ENCODE data around the gene SNN. TPM values are rescaled to one million over a fixed set of nuclear protein-coding genes. Genes with fewer than 3 reads are reported as not detected.

SNN gene
- total and polyA plus RNA-seq, 2 experiments from 2014 or later, result 16.7 to 18.8 TPM

- Histone ChIP-seq H3K9me2 (replicated peaks; ENCODE audit: insufficient read depth) (no peaks in the 10 kb centered on the region), H3K4me1 (ENCODE audit: insufficient read depth) (peaks cover 8% of the 10 kb centered on the region), H2AFZ (no peak overlapping the region), H3K27ac (no peak overlapping the region), H3K79me2 (peaks cover 50% of the 10 kb centered on the region), H3K9me3 (ENCODE audit: low read depth) (no peaks in the 10 kb centered on the region), H4K20me1 (ENCODE audit: insufficient read depth, poor library complexity, severe bottlenecking) (no peaks in the 10 kb centered on the region), H3K4me3 (no peak overlapping the region), H3K4me2 (no peak overlapping the region), H3K36me3 (replicated peaks; ENCODE audit: insufficient read depth, low read depth) (no peaks in the 10 kb centered on the region), H3K27me3 (no peaks in the 10 kb centered on the region)
- no peak for TF ChIP-seq EZH2phosphoT487 (IDR thresholded peaks at IDR 0.05; ENCODE audit: low read depth, severe bottlenecking, unreplicated experiment)
- no peak for TF ChIP-seq CTCF (IDR thresholded peaks at IDR 0.05; ENCODE audit: poor library complexity)
- no peak for TF ChIP-seq EZH2 (IDR thresholded peaks at IDR 0.05; ENCODE audit: borderline replicate concordance)
- no peak for DNase-seq (ENCODE audit: low spot score)
- 87% methylated on average over 4 of the region's 4 CpGs for WGBS (ENCODE audit: low lambda C conversion rate, missing lambda C conversion rate)
Observed at GRCh38 chr16:11711662-11712061, 43.4 kb downstream of the SNN start.

- WGBS (ENCODE audit: low lambda C conversion rate, missing lambda C conversion rate), result 98% methylated on average over 3 of the region's 3 CpGs
- H3K27me3 ChIP-seq, result no peaks in the 10 kb centered on the region
- peaks cover 8% of the 10 kb centered on the region for H3K4me1 ChIP-seq (ENCODE audit: insufficient read depth)
- no peak overlapping the region for H3K27ac ChIP-seq
- no peaks in the 10 kb centered on the region for H4K20me1 ChIP-seq (ENCODE audit: insufficient read depth, poor library complexity, severe bottlenecking)
- no peak overlapping the region for H3K4me3 ChIP-seq
- H3K79me2 ChIP-seq, result peaks cover 45% of the 10 kb centered on the region
- no peaks in the 10 kb centered on the region for H3K9me3 ChIP-seq (ENCODE audit: low read depth)
- no peaks in the 10 kb centered on the region for H3K36me3 ChIP-seq (replicated peaks; ENCODE audit: insufficient read depth, low read depth)
- H3K9me2 ChIP-seq (replicated peaks; ENCODE audit: insufficient read depth), result no peaks in the 10 kb centered on the region
- H3K4me2 ChIP-seq, result no peak overlapping the region
- DNase-seq (ENCODE audit: low spot score), result no peak
- TF ChIP-seq EZH2phosphoT487 (IDR thresholded peaks at IDR 0.05; ENCODE audit: low read depth, severe bottlenecking, unreplicated experiment) (no peak), CTCF (IDR thresholded peaks at IDR 0.05; ENCODE audit: poor library complexity) (no peak), EZH2 (IDR thresholded peaks at IDR 0.05; ENCODE audit: borderline replicate concordance) (no peak)
- H2AFZ ChIP-seq, result no peak overlapping the region
Observed at GRCh38 chr16:11712122-11712521, 43.9 kb downstream of the SNN start.

GRCh38 chr16:11715246-11715947 is 47.1 kb downstream of the SNN start:
- WGBS (ENCODE audit: low lambda C conversion rate, missing lambda C conversion rate), result 91% methylated on average over 8 of the region's 8 CpGs
- no peak for TF ChIP-seq EZH2phosphoT487 (IDR thresholded peaks at IDR 0.05; ENCODE audit: low read depth, severe bottlenecking, unreplicated experiment)
- no peak for TF ChIP-seq CTCF (IDR thresholded peaks at IDR 0.05; ENCODE audit: poor library complexity)
- no peak for TF ChIP-seq EZH2 (IDR thresholded peaks at IDR 0.05; ENCODE audit: borderline replicate concordance)
- Histone ChIP-seq H3K36me3 (replicated peaks; ENCODE audit: insufficient read depth, low read depth) (no peaks in the 10 kb centered on the region), H3K9me3 (ENCODE audit: low read depth) (no peaks in the 10 kb centered on the region), H3K4me2 (no peak overlapping the region), H3K4me1 (ENCODE audit: insufficient read depth) (peaks cover 8% of the 10 kb centered on the region), H3K9me2 (replicated peaks; ENCODE audit: insufficient read depth) (no peaks in the 10 kb centered on the region), H2AFZ (no peak overlapping the region), H3K27ac (no peak overlapping the region), H3K4me3 (no peak overlapping the region), H3K27me3 (no peaks in the 10 kb centered on the region), H3K79me2 (peaks cover 42% of the 10 kb centered on the region), H4K20me1 (ENCODE audit: insufficient read depth, poor library complexity, severe bottlenecking) (no peaks in the 10 kb centered on the region)
- DNase-seq (ENCODE audit: low spot score), result no peak
